GM21447 (cell line): ENCODE data around the gene METTL5.
"Not testable (repeated sequence)": the region's sequence is repeated elsewhere in the genome, so short reads cannot be mapped to it uniquely, and the experiment has no call there.

Source experiments
- ATAC-seq: cut with Tn5 transposase; IDR thresholded peaks from one replicate; pipeline ENCODE4 v1.9.1; 2021; ENCODE audit not compliant: unreplicated experiment

METTL5 gene

GRCh38 chr2:169834401-169834800, 9.7 kb upstream of the METTL5 start:
- no peak for ATAC-seq

DNA sequence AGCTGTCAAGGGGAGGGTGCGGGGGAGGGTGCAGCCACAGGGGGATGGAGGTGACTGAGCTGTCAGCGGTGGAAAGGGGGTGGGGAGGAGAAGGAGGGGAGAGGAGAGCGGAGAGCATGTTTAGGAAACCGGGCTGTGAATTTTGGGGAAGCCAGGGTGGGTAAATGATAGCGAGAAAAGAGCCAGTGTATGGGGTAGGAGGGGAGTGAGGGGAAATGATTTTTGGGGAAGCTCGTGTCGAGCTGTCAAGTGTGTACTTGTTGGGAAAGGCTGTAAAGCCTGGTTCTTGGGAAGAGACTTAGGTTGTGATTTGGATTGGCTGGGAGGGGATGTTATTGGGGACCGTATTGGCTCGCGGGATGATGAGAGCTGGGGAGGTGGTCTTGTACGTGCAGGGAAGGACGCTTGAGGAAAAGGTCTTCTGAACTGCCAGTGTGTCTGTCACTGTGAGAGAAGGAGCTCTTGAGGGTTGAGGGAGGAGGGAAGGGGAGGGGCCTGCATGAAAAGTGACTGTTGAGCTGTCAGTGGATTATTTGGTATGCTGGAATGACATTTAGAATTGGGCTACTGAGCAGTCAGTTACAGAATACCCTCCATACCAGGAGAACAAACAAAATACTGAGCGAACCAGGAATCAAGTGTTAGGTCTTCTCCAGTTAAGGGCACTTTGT, 3.6 kb upstream of the METTL5 start:
- peak; percentile 12 for ATAC-seq

DNA sequence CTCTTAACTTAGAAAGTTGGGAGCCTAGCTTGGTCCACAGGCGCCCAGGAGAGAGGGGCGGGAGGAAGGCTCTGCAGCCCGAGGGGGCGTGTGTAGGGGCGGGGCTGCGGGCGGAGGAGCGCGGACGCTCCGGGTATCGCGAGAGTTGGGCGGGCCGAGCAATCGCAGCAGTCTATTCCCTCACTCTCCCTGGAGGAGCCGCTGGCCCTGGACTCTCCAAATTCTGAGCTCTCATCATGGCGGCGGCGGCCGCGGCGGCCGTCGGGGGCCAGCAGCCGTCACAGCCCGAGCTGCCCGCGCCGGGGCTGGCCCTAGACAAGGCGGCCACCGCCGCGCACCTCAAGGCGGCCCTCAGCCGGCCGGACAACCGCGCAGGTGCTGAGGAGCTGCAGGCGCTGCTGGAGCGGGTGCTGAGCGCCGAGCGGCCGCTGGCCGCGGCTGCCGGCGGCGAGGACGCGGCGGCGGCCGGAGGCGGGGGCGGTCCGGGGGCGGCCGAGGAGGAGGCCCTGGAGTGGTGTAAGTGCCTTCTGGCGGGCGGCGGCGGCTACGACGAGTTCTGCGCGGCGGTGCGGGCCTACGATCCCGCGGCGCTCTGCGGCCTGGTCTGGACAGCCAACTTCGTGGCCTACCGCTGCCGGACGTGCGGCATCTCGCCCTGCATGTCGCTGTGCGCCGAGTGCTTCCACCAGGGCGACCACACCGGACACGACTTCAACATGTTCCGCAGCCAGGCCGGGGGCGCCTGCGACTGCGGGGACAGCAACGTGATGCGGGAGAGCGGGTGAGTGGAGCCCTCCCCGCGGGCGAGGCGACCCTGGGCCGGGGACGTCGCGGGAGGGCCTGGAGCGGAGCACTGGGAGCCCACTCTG, 2.8 kb upstream of the METTL5 start, which contains the start of gene UBR3:
Gene UBR3 (plus strand): TSS at position 183 of the 869 bp plus-strand sequence. CDS start 54 bp downstream, at position 237.
- peak; percentile 78 for ATAC-seq

DNA sequence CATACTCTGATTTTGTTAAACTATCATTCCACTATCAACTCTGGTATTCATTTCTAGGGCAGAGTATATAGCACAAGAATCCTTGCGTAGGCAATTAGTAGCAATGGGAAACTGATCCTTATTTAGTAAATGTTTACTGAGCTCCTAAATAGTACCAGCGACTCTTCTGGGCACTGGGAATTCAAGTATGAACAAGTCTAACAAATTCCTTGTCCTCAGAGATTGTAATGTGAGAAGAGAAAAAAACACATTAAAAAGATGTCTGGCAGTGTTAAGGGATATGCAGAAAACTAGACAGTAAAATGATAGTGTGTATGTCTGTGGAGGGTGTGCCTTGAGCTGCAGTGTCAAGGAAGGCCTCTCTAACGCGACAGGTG, 721 bp downstream of the METTL5 start:
- ATAC-seq: no peak

- ATAC-seq: no peak
Observed at GRCh38 chr2:169822785-169823392, 1.8 kb downstream of the METTL5 start.

DNA sequence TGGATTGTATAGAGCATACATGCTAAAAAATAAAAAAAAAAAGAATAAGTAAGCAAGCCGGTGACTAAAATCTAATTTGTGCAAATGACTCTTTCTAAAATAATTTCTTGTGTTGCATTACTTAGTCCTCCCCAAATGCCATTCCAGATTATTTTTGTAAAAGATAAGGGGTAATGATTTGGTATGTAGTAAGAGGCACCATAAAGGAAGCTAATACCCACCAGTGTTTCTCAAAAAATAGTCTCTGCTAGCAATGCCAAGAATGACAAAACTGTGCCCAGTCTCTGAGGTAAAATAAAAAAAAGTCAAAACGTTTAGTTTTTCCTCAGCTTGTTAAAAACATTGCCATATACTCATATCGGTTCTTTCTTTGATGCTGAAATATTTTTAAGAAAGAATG, 2.7 kb downstream of the METTL5 start:
- no peak for ATAC-seq

DNA sequence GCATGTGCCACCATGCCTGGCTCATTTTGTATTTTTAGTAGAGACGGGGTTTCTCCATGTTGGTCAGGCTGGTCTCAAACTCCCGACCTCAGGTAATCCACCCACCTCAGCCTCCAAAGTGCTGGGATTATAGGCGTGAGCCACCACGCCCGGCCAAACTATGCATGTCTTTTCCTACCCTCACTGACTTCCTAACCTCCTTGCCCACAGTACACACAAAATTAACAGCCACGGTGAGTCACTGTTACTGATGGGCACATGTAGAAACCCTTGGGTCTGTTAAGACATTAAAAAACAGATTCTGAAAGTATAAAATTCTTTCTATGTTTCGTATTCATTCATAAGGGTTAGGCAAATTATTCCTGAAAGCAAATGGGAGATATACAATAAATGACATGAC, 4.6 kb downstream of the METTL5 start:
- not testable (repeated sequence) for ATAC-seq

GRCh38 chr2:169819106-169819505, 5.6 kb downstream of the METTL5 start:
- ATAC-seq: no peak

DNA sequence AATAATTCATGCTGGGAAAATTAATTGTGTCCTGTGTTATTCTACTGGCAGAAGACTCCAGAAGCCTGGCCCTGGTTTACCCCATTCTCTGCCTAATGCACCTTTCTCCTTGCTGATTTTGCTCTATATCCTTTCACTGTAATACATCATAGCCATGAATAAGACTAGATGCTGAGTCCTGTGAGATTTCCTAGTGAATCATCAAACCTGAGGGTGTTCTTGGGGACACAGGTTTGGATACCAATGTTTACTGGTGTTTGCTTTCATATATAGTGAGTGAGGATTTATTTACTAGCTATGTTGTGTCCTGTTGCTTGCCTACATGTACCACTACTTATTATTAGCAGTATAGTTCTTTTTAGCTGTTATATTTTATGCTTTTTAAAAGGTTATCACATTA, 6.5 kb downstream of the METTL5 start:
- ATAC-seq: no peak

DNA sequence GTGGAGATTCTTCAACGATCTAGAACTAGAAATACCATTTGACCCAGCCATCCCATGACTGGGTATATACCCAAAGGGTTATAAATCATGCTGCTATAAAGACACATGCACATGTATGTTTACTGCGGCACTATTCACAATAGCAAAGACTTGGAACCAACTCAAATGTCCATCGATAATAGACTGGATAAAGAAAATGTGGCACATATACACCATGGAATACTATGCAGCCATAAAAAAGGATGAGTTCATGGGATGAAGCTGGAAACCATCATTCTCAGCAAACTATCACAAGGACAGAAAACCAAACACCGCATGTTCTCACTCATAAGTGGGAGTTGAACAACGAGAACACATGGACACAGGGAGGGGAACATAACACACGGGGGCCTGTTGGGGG, 7.3 kb downstream of the METTL5 start:
- not testable (repeated sequence) for ATAC-seq

- ATAC-seq: not testable (repeated sequence)
Observed at GRCh38 chr2:169816961-169817360, 7.7 kb downstream of the METTL5 start.

DNA sequence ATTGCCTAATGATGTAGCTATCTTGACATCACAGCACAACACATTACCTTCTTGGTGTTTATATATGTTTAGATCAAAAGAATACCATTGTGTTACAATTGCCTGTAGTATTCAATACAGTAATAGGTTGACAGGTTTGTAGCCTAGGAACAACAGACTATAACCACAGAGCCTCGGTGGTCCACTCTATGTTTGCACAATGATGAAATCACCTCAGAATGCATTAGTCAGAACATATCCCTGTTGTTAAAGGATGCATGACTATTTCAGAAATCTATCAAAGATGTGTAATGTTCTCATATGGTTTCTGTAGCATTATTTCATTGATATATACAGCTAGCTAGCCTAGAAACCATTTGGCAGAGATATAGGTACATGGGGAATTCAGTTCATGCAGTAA, 8.9 kb downstream of the METTL5 start:
- no peak for ATAC-seq

DNA sequence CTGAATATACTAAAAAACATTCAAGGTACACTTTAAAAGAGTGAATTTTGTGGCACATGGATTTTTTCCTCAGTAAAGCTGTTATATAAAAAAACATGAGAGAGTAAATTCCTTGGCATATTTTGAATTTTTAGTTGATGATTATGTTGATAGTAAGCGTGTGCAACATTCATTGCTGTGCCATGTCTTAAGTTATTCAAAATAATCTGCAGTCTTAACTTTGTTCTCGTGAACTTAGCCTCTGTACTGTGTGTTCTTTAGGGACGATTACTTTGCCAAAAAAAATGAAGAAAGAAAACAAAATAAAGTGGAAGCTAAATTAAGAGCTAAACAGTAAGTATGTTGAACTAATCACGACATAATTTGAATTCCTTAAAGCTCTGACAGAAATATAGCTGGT, 16.5 kb downstream of the METTL5 start:
- ATAC-seq: no peak

- no peak for ATAC-seq
Observed at GRCh38 chr2:169806586-169806985, 18.1 kb downstream of the METTL5 start.

DNA sequence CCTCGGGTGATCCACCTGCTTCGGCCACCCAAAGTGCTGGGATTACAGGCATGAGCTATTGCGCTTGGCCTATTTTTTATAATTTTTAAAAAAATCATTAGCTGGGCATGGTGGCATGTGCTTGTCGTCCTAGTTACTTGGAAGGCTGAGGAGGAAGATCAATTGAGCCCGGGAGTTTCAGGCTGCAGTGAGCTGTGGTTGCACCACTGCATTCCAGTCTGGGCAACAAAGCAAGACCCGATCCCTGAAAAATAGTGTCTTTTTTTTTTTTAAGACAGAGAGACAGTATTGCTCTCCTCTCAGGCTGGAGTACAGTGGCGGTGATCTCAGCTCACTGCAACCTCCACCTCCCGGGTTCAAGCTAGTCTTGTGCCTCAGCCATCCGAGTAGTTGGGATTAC, 21.2 kb downstream of the METTL5 start:
- ATAC-seq: no peak

DNA sequence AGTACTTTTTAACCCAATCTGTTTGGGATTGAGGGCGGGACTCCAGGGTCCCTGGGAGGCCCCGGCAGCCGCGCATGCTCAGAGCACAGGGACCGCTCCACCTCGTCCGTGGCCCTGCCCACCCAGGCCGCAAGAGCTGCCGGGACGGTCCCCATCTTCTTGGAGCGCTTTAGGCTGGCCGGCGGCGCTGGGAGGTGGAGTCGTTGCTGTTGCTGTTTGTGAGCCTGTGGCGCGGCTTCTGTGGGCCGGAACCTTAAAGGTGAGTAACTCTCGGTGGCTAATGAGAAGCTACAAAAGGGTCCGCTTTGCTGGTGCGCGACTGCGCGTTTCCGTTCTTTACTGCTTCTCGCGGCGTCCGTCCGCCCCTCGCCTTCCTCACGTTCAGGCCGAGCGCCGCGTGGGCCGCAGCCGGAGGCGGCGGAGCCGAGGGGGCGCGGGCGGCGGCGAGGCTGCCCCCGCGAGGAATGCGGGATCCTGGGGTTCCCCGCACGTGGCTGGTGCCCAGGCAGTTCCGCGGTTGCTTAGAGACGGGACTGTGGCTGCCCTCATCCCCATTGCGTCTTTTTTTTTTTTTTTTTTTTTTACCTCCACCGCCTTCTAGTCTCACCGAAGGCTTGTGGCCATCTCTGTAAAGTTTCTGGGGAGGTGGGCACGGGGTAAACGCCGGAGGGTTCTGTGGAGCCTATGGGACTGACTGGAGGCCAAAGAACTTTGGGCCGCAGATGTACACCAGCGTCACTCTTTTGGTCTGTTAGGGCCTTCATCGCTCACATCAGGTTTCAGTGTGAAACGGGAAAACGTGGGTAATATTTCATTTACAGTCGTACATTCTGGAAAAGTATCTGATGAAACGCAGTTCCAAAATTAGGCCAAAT, 25.8 kb downstream of the METTL5 start, which contains the start of gene SSB:
Gene SSB (plus strand): TSS at position 154 of the 875 bp plus-strand sequence. CDS start 2,090 bp downstream, outside the sequence.
- peak; percentile 94 for ATAC-seq

DNA sequence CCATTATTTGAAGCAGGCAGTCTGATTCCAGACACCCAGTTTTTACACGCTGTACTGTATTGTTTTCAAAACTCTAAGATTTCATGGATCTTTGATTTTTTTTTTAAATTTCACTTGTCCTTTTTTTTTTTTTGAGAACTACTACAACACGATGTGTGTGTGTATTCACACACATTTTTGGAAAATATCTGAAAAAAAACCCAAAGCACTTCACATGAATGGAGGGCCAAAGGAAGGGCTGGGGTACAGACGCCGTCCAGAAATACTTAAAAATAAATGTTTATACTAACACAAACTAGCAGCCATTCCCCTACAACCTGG, 26.3 kb downstream of the METTL5 start:
- ATAC-seq: no peak

GRCh38 chr2:169797601-169798000, 27.1 kb downstream of the METTL5 start:
- ATAC-seq: no peak

GRCh38 chr2:169796441-169796840, 28.3 kb downstream of the METTL5 start:
- ATAC-seq: no peak

- no peak for ATAC-seq
Observed at GRCh38 chr2:169795181-169795580, 29.5 kb downstream of the METTL5 start.

DNA sequence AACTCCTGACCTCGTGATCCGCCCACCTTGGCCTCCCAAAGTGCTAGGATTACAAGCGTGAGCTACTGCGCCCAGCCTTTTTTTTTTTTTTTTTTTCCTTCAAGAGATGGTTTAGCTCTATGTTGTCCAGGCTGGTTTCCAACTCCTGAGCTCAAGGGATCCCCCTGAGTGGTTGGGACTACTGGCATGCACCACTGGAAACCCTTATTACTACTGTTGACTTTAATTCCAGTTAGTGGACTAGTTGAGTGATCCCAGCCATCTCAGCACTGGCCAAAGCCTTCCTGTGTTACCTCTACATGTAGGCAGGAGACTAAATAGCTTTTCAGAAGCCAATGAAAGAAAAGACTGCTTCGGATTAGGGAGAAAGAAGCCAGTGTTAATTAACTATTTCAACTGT, 34.1 kb downstream of the METTL5 start:
- no peak for ATAC-seq
